Body of pancreas (tissue), 4 donors: Measurements from ENCODE around the gene IL19. TPM values are rescaled to one million over a fixed set of nuclear protein-coding genes. Genes with fewer than 3 reads are reported as not detected.

ENCODE experiments used
- ATAC-seq: fragments of 150-250 bp; one replicate; pipeline ENCODE4 v1.9.1; 2016
- DNase-seq, 4 donors: peaks; one replicate each; pipeline ENCODE4 v3.0.0-alpha.2; 2019
- H3K27ac ChIP-seq, 4 donors: fragments of 200-600 bp; sonication (generic); 1 replicate in 3 of 4; 2 replicates in 1 of 4; pipeline versions ENCODE4 v1.5.1 to v1.6.1; 2016 to 2019; ENCODE audit warnings: mild to moderate bottlenecking in 1 of 4, mixed read lengths in 1 of 4, moderate library complexity in 1 of 4
- H3K27me3 ChIP-seq, 2 donors: fragments of 200-600 bp; sonication (generic); one replicate each; pipeline ENCODE4 v1.6.0; 2016; ENCODE audit warnings: mild to moderate bottlenecking in 1 of 2
- H3K36me3 ChIP-seq, 2 donors: fragments of 200-600 bp; sonication (generic); replicated peaks in 1 of 2; 2 replicates each; pipeline ENCODE4 v1.5.1; 2016; ENCODE audit warnings: low read depth in 2 of 2; ENCODE audit not compliant: insufficient read depth in 1 of 2
- H3K4me1 ChIP-seq: fragments of 200-600 bp; sonication (generic); one replicate; pipeline ENCODE4 v1.6.0; 2016
- H3K4me3 ChIP-seq, 2 donors: fragments of 200-600 bp; sonication (generic); 1 replicate in 1 of 2; 2 replicates in 1 of 2; pipeline ENCODE4 v1.5.1; 2016 to 2019
- H3K9me3 ChIP-seq, 3 donors: fragments of 200-600 bp; sonication (generic); 1 replicate in 2 of 3; 2 replicates in 1 of 3; pipeline ENCODE4 v1.5.1; 2016
- CTCF ChIP-seq, 7 experiments: fragments of 450-650 bp in 4 of 7; fragments of 200-600 bp in 3 of 7; sonication (generic) in 3 of 7; IDR thresholded peaks; one replicate each; pipeline ENCODE4 v1.5.1; 2016 to 2019; ENCODE audit warnings: antibody characterized with exemption in 7 of 7
- POLR2A ChIP-seq, 3 donors: fragments of 450-650 bp; IDR thresholded peaks; one replicate each; pipeline ENCODE4 v1.6.1; 2016; ENCODE audit warnings: antibody characterized with exemption in 3 of 3, mild to moderate bottlenecking in 2 of 3
- WGBS, 2 donors: methylation state at CpG; one replicate each; pipeline ENCODE4 v1.1.5; 2017; 5-methylcytosine and 5-hydroxymethylcytosine counted together
- intact Hi-C: fragments of 100-400 bp; cut with DNase I; formaldehyde crosslinking; loops from one replicate; pipeline ENCODE4 v1.15.1; 2023
- total RNA-seq, 2 donors: library from RNA; depleted of rRNA; stranded (reverse); fragments of >200 nt; gene quantifications; one replicate each; pipeline ENCODE4 v1.1.0, GENCODE V29; 2016

IL19 gene
- total RNA-seq, 2 donors from 2014 or later, result not detected

GRCh38 chr1:206779638-206780037, 9.1 kb downstream of the IL19 start:
- no peaks in the 10 kb centered on the region for H3K4me1 ChIP-seq
- no peaks in the 10 kb centered on the region for H3K9me3 ChIP-seq
- no peak for TF ChIP-seq POLR2A (IDR thresholded peaks at IDR 0.05)
- TF ChIP-seq CTCF (IDR thresholded peaks at IDR 0.05), result no peak
- intact Hi-C loops, result loop anchor here (10.0 kb wide), 1 partner anchor 75 kb away; no protein-coding TSS in a partner anchor
- DNase-seq, result no peak
- no peaks in the 10 kb centered on the region for H3K27me3 ChIP-seq
- no peak overlapping the region for H3K27ac ChIP-seq
- H3K4me3 ChIP-seq, result no peak overlapping the region
- H3K36me3 ChIP-seq, result no peaks in the 10 kb centered on the region
- WGBS, 2 donors, result 54 to 78% methylated on average over 2 of the region's 2 CpGs
- no peak for ATAC-seq

- H3K27ac ChIP-seq, result no peak overlapping the region
- no peaks in the 10 kb centered on the region for H3K36me3 ChIP-seq
- TF ChIP-seq POLR2A (IDR thresholded peaks at IDR 0.05), result no peak
- TF ChIP-seq CTCF (IDR thresholded peaks at IDR 0.05), result no peak
- intact Hi-C loops, result loop anchor here (10.0 kb wide), 1 partner anchor 78 kb away; no protein-coding TSS in a partner anchor
- ATAC-seq (no peak), DNase-seq (no peak)
- H3K4me1 ChIP-seq, result no peaks in the 10 kb centered on the region
- no peaks in the 10 kb centered on the region for H3K9me3 ChIP-seq
- no peak overlapping the region for H3K4me3 ChIP-seq
- WGBS, 2 donors, result 79 to 100% methylated on average over 2 of the region's 2 CpGs
- H3K27me3 ChIP-seq, result no peaks in the 10 kb centered on the region
These were observed 11.9 kb downstream of the IL19 start for GRCh38 chr1:206782448-206782847.

- Histone ChIP-seq H3K4me1 (no peaks in the 10 kb centered on the region), H3K36me3 (no peaks in the 10 kb centered on the region), H3K27ac (no peak overlapping the region), H3K4me3 (no peak overlapping the region), H3K27me3 (no peaks in the 10 kb centered on the region), H3K9me3 (no peaks in the 10 kb centered on the region)
- DNase-seq, result no peak
- intact Hi-C loops, result loop anchor here (10.0 kb wide), 1 partner anchor 79 kb away; no protein-coding TSS in a partner anchor
- no peak for TF ChIP-seq CTCF (IDR thresholded peaks at IDR 0.05)
- TF ChIP-seq POLR2A (IDR thresholded peaks at IDR 0.05), result no peak
- ATAC-seq, result no peak
- 71 to 73% methylated on average over 7 of the region's 7 CpGs for WGBS, 2 donors
These were observed 12.9 kb downstream of the IL19 start for GRCh38 chr1:206783506-206783905.

- no peaks in the 10 kb centered on the region for H3K4me1 ChIP-seq
- no peak for DNase-seq
- H3K27ac ChIP-seq, result no peak overlapping the region
- whole genome bisulfite sequencing, 2 donors, result 92 to 94% methylated on average over 17 of the region's 17 CpGs
- no peaks in the 10 kb centered on the region for H3K36me3 ChIP-seq
- ATAC-seq, result no peak
- no peak overlapping the region for H3K4me3 ChIP-seq
- intact Hi-C loops, result loop anchor here (10.0 kb wide), 1 partner anchor 80 kb away; no protein-coding TSS in a partner anchor
- TF ChIP-seq CTCF (IDR thresholded peaks at IDR 0.05), result no peak
- TF ChIP-seq POLR2A (IDR thresholded peaks at IDR 0.05), result no peak
- H3K27me3 ChIP-seq, result no peaks in the 10 kb centered on the region
- no peaks in the 10 kb centered on the region for H3K9me3 ChIP-seq
These were observed 13.9 kb downstream of the IL19 start for GRCh38 chr1:206784471-206784903.

- TF ChIP-seq POLR2A (IDR thresholded peaks at IDR 0.05) (no peak), CTCF (IDR thresholded peaks at IDR 0.05) (no peak)
- Histone ChIP-seq H3K27me3 (no peaks in the 10 kb centered on the region), H3K4me3 (no peak overlapping the region), H3K36me3 (no peaks in the 10 kb centered on the region), H3K4me1 (no peaks in the 10 kb centered on the region), H3K9me3 (no peaks in the 10 kb centered on the region), H3K27ac (no peak overlapping the region)
- intact Hi-C loops, result loop anchor here (10.0 kb wide), 1 partner anchor 80 kb away; no protein-coding TSS in a partner anchor
- DNase-seq (no peak), ATAC-seq (no peak)
- WGBS, 2 donors, result 79 to 85% methylated on average over 4 of the region's 4 CpGs
These were observed 14.7 kb downstream of the IL19 start for GRCh38 chr1:206785182-206785765.
